ENCODE results near the gene NDUFC1. TPM values are rescaled to one million over a fixed set of nuclear protein-coding genes. Genes with fewer than 3 reads are reported as not detected.
"Not testable (repeated sequence)": the region's sequence is repeated elsewhere in the genome, so short reads cannot be mapped to it uniquely, and the experiment has no call there.

NDUFC1 gene
- total RNA-seq, 1 donor from 2014 or later = 19.4 TPM

DNA sequence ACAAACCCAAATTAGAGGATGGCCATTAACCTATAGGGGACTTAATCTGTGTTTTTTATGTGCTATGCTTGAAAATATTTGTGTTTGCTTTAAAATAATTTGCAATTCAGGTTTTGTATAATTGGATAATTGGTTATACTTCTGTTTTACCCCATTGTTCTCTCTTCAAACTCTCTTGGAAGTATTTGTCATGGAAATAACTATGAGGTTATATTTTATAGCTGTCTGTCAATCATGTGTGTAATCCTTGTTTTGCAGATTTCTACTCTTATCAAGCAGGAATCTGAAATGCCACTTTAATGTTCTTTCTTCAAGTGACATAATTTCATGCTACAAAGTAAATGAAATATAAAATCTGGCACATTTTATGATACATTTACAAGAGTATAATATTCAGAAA lies 15.4 kb upstream of the NDUFC1 start:
- Mint-ChIP-seq H3K27me3 (ENCODE audit: unreplicated experiment) (no peaks in the 10 kb centered on the region), H3K9me3 (ENCODE audit: unreplicated experiment) (no peaks in the 10 kb centered on the region), H3K36me3 (ENCODE audit: unreplicated experiment) (no peaks in the 10 kb centered on the region), H3K4me1 (ENCODE audit: low read depth, unreplicated experiment) (peaks cover 2% of the 10 kb centered on the region), H3K27ac (ENCODE audit: unreplicated experiment) (no peak overlapping the region), H3K4me3 (ENCODE audit: unreplicated experiment) (no peak overlapping the region)
- no peak for DNase-seq
- TF ChIP-seq, protein P1, sequence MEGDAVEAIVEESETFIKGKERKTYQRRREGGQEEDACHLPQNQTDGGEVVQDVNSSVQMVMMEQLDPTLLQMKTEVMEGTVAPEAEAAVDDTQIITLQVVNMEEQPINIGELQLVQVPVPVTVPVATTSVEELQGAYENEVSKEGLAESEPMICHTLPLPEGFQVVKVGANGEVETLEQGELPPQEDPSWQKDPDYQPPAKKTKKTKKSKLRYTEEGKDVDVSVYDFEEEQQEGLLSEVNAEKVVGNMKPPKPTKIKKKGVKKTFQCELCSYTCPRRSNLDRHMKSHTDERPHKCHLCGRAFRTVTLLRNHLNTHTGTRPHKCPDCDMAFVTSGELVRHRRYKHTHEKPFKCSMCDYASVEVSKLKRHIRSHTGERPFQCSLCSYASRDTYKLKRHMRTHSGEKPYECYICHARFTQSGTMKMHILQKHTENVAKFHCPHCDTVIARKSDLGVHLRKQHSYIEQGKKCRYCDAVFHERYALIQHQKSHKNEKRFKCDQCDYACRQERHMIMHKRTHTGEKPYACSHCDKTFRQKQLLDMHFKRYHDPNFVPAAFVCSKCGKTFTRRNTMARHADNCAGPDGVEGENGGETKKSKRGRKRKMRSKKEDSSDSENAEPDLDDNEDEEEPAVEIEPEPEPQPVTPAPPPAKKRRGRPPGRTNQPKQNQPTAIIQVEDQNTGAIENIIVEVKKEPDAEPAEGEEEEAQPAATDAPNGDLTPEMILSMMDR (IDR thresholded peaks at IDR 0.05; ENCODE audit: partially characterized antibody, unreplicated experiment) = no peak

DNA sequence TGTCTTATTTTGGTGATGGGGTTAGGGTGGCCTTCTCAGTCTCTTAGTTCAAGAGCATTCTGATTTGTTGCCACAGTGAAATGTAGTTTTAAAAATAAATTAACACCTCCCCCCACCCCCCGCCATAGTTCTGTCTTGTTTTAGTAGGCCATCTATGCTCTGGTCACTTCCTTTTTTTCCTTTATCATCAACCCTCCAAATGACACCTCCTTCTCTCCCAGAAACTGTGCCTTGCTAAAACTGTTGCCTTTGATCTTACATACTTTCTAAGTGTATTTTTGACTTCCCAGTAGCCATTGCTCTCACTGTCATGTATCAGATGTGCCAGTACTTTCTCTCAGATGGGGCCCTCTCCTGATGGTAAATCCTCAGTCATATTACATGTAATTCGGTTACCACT lies 14.5 kb upstream of the NDUFC1 start:
- Mint-ChIP-seq H3K27me3 (ENCODE audit: unreplicated experiment) (no peaks in the 10 kb centered on the region), H3K36me3 (ENCODE audit: unreplicated experiment) (no peaks in the 10 kb centered on the region), H3K4me1 (ENCODE audit: low read depth, unreplicated experiment) (peaks cover 2% of the 10 kb centered on the region), H3K9me3 (ENCODE audit: unreplicated experiment) (no peaks in the 10 kb centered on the region), H3K27ac (ENCODE audit: unreplicated experiment) (peak overlapping the region; percentile 18), H3K4me3 (ENCODE audit: unreplicated experiment) (no peak overlapping the region)
- TF ChIP-seq, protein P1 (IDR thresholded peaks at IDR 0.05; ENCODE audit: partially characterized antibody, unreplicated experiment) = no peak
- DNase-seq = no peak

DNA sequence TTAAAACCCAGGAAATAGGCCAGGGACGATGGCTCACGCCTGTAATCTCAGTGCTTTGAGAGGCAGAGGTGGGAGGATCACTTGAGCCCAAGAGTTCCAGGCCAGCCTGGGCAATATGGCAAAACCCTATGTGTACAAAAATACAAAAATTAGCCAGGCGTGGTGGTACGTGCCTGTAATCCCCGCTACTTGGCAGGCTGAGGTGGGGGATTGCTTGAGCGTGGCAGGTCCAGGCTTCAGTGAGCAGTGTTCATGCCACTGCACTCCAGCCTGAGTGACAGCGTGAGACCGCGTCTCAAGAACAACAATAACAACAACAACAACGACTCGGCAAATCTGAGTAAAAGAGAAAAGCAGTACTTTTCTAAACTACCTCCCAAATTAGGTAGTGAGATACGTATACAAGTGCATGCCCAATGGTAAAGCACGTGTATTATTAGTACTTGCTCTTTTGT lies 13.0 kb upstream of the NDUFC1 start:
- no peaks in the 10 kb centered on the region for H3K36me3 Mint-ChIP-seq (ENCODE audit: unreplicated experiment)

DNA sequence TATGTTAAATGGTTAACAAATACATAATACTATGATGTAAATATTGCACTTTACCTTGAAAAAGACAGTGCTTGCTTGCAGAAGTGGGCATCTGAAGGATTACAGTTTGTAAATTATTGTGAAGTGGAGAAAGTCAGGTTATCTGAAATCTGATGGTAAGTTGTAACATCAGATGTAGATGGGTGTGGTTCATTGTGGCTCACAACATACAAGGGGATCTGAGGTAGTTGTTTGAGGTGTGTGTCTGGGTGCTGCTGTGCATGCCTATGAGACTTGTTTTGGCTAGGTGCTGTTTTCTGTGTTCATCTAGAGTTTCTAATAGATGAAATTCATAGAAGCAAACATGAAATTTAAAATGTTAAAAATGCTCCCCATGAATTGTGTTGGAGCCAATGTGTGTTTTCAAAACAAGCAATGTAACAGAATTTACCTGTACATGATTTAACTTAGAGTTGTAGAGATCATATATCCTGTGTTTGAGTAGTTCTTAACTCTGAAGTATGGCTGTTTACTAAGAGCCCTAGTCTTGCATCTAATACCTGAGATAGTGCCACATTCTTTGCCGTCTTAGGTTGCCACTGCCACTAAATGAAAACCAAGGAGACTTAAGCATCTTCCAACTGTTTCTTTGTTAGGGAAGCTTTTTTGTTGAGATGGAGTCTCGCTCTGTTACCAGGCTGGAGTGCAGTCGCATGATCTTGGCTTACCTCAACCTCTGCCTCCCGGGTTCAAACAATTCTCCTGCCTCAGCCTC lies 11.9 kb upstream of the NDUFC1 start:
- peak overlapping the region; percentile 2 for H3K4me3 Mint-ChIP-seq (ENCODE audit: unreplicated experiment)
- H3K27ac Mint-ChIP-seq (ENCODE audit: unreplicated experiment) = peak overlapping the region; percentile 3
- H3K36me3 Mint-ChIP-seq (ENCODE audit: unreplicated experiment) = no peaks in the 10 kb centered on the region
- no peaks in the 10 kb centered on the region for H3K9me3 Mint-ChIP-seq (ENCODE audit: unreplicated experiment)
- no peaks in the 10 kb centered on the region for H3K27me3 Mint-ChIP-seq (ENCODE audit: unreplicated experiment)
- TF ChIP-seq, protein P1 (IDR thresholded peaks at IDR 0.05; ENCODE audit: partially characterized antibody, unreplicated experiment) = no peak
- DNase-seq = no peak
- H3K4me1 Mint-ChIP-seq (ENCODE audit: low read depth, unreplicated experiment) = peaks cover 2% of the 10 kb centered on the region

More for the DNA sequence above, 13.0 kb upstream of the NDUFC1 start:
- TF ChIP-seq, protein P1 (IDR thresholded peaks at IDR 0.05; ENCODE audit: partially characterized antibody, unreplicated experiment) = no peak
- no peak overlapping the region for H3K27ac Mint-ChIP-seq (ENCODE audit: unreplicated experiment)
- DNase-seq = no peak
- no peak overlapping the region for H3K4me3 Mint-ChIP-seq (ENCODE audit: unreplicated experiment)
- H3K27me3 Mint-ChIP-seq (ENCODE audit: unreplicated experiment) = no peaks in the 10 kb centered on the region
- no peaks in the 10 kb centered on the region for H3K9me3 Mint-ChIP-seq (ENCODE audit: unreplicated experiment)
- peaks cover 2% of the 10 kb centered on the region for H3K4me1 Mint-ChIP-seq (ENCODE audit: low read depth, unreplicated experiment)

DNA sequence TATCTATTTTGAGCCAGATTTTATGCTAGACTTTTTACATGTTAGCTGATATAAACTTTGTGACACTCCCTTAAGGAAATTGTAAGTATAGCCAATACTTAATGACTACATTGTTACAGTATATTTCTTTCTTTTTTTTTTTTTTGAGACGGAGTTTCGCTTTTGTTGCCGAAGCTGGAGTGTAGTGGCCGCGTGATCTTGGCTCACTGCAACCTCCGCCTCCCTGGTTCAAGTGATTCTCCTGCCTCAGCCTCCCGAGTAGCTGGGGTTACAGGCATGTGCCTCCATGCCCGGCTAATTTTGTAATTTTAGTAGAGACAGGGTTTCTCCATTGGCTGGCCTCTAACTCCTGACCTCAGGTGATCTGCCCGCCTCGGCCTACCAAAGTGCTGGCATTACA lies 11.1 kb upstream of the NDUFC1 start:
- H3K27ac Mint-ChIP-seq (ENCODE audit: unreplicated experiment) = not testable (repeated sequence)

More for the DNA sequence above, 11.1 kb upstream of the NDUFC1 start:
- not testable (repeated sequence) for DNase-seq; H3K36me3 Mint-ChIP-seq (ENCODE audit: unreplicated experiment); H3K9me3 Mint-ChIP-seq (ENCODE audit: unreplicated experiment); H3K27me3 Mint-ChIP-seq (ENCODE audit: unreplicated experiment); H3K4me1 Mint-ChIP-seq (ENCODE audit: low read depth, unreplicated experiment); H3K4me3 Mint-ChIP-seq (ENCODE audit: unreplicated experiment)
